HepG2 (cell line): ENCODE data around the gene TAOK3. TPM values are rescaled to one million over a fixed set of nuclear protein-coding genes. Genes with fewer than 3 reads are reported as not detected.

Source experiments
- FOXC1 ChIP-seq: sonication (generic); formaldehyde crosslinking; IDR thresholded peaks from 2 replicates; pipeline ENCODE4 v1.8.0; 2022; ENCODE audit warnings: mild to moderate bottlenecking, missing genetic modification reagents, borderline replicate concordance
- JDP2 ChIP-seq: sonication (generic); formaldehyde crosslinking; IDR thresholded peaks from 2 replicates; pipeline ENCODE4 v1.8.1; 2022; ENCODE audit warnings: missing genetic modification reagents, borderline replicate concordance
- KAT8 ChIP-seq: IDR thresholded peaks from 2 replicates; pipeline ENCODE4 v1.6.1; 2016; ENCODE audit warnings: missing genetic modification reagents, missing compliant biosample characterization
- KLF11 ChIP-seq: IDR thresholded peaks from 2 replicates; pipeline ENCODE4 v1.6.1; 2016; ENCODE audit warnings: missing compliant biosample characterization
- RARA ChIP-seq: IDR thresholded peaks from 2 replicates; pipeline ENCODE4 v1.6.1; 2016; ENCODE audit warnings: missing genetic modification reagents, missing compliant biosample characterization
- RFX5 ChIP-seq: IDR thresholded peaks from 2 replicates; pipeline ENCODE4 v1.6.1; 2011; ENCODE audit warnings: low read depth, low read length, improper control_type of control experiment
- TCF7L2 ChIP-seq: IDR thresholded peaks from 2 replicates; pipeline ENCODE4 v1.6.1; 2011; ENCODE audit warnings: mild to moderate bottlenecking, low read depth, low read length, moderate library complexity
- ZNF282 ChIP-seq: fragments of 450-650 bp; IDR thresholded peaks from 2 replicates; pipeline ENCODE4 v1.6.1; 2018; ENCODE audit not compliant: partially characterized antibody
- ZNF296 ChIP-seq: sonication (generic); formaldehyde crosslinking; conservative IDR thresholded peaks from 2 replicates; pipeline ENCODE4 v1.5.0; 2020; ENCODE audit warnings: mild to moderate bottlenecking, missing genetic modification reagents
- ZNF484 ChIP-seq: sonication (generic); formaldehyde crosslinking; IDR thresholded peaks from 2 replicates; pipeline ENCODE4 v1.5.1; 2020; ENCODE audit warnings: mild to moderate bottlenecking, low read depth, missing genetic modification reagents, borderline replicate concordance
- ZNF749 ChIP-seq: sonication (generic); formaldehyde crosslinking; IDR thresholded peaks from 2 replicates; pipeline ENCODE4 v1.8.0; 2022; ENCODE audit warnings: mild to moderate bottlenecking, missing genetic modification reagents, moderate library complexity, borderline replicate concordance
- ZSCAN25 ChIP-seq: sonication (generic); formaldehyde crosslinking; IDR thresholded peaks from 2 replicates; pipeline ENCODE4 v1.8.0; 2022; ENCODE audit warnings: mild to moderate bottlenecking, missing genetic modification reagents
- polyA plus RNA-seq, 8 experiments: library from polyadenylated mRNA; depleted of rRNA in 3 of 8; stranded (reverse) in 7 of 8; unstranded in 1 of 8; fragments of >200 nt; fragmentation: Illumina TruSeq in 4 of 8; extraction: Trizol in 4 of 8; gene quantifications; 2 replicates each; pipeline versions ENCODE4 v1.2.1 to v1.2.3, GENCODE V29; 2011 to 2016; ENCODE audit warnings: low read depth in 4 of 8, missing spikeins in 1 of 8, mixed read lengths in 1 of 8; ENCODE audit not compliant: insufficient read depth in 1 of 8
- total RNA-seq, 5 experiments: library from RNA; depleted of rRNA; stranded (reverse); fragments of >200 nt; fragmentation: Illumina TruSeq; extraction: Trizol; gene quantifications; 2 replicates each; pipeline ENCODE4 v1.2.3, GENCODE V29; 2016; ENCODE audit warnings: low read depth in 1 of 5
- TF ChIP-seq, protein P1 (sequence below): sonication (generic); formaldehyde crosslinking; IDR thresholded peaks from one replicate; pipeline ENCODE4 v1.5.1; 2020; ENCODE audit warnings: mild to moderate bottlenecking, missing genetic modification reagents; ENCODE audit errors: not compliant biosample characterization
- TF ChIP-seq, protein P2 (sequence below): sonication (generic); formaldehyde crosslinking; IDR thresholded peaks from 2 replicates; pipeline ENCODE4 v1.8.0; 2023; ENCODE audit warnings: mild to moderate bottlenecking, missing genetic modification reagents
- TF ChIP-seq, protein P3 (sequence below): sonication (generic); formaldehyde crosslinking; IDR thresholded peaks from 2 replicates; pipeline ENCODE4 v1.8.1; 2022; ENCODE audit warnings: low read depth, mild to moderate bottlenecking, missing genetic modification reagents

TAOK3 gene
- total and polyA plus RNA-seq, 2 of the 13 experiments (the other 11 are each of a cell fraction or from before 2014, with no cell fraction given), result 10.4 to 12.3 TPM

DNA sequence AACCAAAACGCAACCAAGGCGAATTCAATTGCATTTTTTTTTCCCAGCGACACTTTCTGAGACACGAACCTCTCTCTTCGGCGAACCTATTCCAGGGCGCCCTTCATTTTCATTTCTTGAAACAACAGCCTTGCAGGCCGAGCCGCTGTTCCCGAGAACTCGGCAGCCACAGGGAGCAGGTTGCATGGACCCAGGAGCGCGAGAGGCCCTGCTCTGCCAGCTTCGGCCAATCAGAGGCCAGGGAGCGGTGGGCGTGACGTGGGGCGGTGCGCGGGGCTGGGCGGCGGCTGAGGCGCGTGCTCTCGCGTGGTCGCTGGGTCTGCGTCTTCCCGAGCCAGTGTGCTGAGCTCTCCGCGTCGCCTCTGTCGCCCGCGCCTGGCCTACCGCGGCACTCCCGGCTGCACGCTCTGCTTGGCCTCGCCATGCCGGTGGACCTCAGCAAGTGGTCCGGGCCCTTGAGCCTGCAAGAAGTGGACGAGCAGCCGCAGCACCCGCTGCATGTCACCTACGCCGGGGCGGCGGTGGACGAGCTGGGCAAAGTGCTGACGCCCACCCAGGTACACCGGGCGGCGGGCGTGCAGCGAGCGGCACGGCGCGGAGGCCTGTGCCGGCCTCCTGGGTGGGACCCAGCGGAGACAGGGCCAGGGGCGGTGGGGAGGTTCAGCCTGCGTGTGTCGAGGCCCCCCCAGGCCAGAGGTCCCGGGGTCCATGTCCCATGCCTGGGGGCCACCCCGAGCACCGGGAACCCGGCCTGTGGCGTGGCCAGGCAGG is 236.7 kb downstream of the TAOK3 start, which contains the start of gene PEBP1 (continued):
- TF ChIP-seq, protein P1, sequence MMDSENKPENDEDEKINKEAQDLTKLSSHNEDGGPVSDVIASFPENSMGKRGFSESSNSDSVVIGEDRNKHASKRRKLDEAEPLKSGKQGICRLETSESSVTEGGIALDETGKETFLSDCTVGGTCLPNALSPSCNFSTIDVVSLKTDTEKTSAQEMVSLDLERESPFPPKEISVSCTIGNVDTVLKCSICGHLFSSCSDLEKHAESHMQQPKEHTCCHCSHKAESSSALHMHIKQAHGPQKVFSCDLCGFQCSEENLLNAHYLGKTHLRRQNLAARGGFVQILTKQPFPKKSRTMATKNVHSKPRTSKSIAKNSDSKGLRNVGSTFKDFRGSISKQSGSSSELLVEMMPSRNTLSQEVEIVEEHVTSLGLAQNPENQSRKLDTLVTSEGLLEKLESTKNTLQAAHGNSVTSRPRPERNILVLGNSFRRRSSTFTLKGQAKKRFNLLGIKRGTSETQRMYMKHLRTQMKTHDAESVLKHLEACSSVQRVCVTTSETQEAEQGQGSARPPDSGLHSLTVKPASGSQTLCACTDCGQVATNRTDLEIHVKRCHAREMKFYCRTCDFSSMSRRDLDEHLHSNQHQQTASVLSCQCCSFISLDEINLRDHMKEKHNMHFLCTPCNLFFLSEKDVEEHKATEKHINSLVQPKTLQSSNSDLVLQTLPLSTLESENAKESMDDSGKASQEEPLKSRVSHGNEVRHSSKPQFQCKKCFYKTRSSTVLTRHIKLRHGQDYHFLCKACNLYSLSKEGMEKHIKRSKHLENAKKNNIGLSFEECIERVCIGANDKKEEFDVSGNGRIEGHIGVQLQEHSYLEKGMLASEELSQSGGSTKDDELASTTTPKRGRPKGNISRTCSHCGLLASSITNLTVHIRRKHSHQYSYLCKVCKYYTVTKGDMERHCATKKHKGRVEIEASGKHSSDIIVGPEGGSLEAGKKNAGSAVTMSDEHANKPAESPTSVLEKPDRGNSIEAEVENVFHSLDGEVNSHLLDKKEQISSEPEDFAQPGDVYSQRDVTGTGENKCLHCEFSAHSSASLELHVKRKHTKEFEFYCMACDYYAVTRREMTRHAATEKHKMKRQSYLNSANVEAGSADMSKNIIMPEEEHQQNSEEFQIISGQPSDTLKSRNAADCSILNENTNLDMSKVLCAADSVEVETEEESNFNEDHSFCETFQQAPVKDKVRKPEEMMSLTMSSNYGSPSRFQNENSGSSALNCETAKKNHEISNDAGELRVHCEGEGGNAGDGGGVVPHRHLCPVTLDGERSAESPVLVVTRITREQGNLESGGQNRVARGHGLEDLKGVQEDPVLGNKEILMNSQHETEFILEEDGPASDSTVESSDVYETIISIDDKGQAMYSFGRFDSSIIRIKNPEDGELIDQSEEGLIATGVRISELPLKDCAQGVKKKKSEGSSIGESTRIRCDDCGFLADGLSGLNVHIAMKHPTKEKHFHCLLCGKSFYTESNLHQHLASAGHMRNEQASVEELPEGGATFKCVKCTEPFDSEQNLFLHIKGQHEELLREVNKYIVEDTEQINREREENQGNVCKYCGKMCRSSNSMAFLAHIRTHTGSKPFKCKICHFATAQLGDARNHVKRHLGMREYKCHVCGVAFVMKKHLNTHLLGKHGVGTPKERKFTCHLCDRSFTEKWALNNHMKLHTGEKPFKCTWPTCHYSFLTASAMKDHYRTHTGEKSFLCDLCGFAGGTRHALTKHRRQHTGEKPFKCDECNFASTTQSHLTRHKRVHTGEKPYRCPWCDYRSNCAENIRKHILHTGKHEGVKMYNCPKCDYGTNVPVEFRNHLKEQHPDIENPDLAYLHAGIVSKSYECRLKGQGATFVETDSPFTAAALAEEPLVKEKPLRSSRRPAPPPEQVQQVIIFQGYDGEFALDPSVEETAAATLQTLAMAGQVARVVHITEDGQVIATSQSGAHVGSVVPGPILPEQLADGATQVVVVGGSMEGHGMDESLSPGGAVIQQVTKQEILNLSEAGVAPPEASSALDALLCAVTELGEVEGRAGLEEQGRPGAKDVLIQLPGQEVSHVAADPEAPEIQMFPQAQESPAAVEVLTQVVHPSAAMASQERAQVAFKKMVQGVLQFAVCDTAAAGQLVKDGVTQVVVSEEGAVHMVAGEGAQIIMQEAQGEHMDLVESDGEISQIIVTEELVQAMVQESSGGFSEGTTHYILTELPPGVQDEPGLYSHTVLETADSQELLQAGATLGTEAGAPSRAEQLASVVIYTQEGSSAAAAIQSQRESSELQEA (CRISPR knock-in tag), result peak; percentile 90
- TF ChIP-seq, protein P2, sequence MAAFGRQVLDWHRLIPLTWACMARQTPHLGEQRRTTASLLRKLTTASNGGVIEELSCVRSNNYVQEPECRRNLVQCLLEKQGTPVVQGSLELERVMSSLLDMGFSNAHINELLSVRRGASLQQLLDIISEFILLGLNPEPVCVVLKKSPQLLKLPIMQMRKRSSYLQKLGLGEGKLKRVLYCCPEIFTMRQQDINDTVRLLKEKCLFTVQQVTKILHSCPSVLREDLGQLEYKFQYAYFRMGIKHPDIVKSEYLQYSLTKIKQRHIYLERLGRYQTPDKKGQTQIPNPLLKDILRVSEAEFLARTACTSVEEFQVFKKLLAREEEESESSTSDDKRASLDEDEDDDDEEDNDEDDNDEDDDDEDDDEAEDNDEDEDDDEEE, result peak; percentile 23; the same call in 1 of the 2 replicates
- TF ChIP-seq, protein P3, sequence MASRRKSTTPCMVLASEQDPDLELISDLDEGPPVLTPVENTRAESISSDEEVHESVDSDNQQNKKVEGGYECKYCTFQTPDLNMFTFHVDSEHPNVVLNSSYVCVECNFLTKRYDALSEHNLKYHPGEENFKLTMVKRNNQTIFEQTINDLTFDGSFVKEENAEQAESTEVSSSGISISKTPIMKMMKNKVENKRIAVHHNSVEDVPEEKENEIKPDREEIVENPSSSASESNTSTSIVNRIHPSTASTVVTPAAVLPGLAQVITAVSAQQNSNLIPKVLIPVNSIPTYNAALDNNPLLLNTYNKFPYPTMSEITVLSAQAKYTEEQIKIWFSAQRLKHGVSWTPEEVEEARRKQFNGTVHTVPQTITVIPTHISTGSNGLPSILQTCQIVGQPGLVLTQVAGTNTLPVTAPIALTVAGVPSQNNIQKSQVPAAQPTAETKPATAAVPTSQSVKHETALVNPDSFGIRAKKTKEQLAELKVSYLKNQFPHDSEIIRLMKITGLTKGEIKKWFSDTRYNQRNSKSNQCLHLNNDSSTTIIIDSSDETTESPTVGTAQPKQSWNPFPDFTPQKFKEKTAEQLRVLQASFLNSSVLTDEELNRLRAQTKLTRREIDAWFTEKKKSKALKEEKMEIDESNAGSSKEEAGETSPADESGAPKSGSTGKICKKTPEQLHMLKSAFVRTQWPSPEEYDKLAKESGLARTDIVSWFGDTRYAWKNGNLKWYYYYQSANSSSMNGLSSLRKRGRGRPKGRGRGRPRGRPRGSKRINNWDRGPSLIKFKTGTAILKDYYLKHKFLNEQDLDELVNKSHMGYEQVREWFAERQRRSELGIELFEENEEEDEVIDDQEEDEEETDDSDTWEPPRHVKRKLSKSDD, result peak; percentile 76; the same call in 1 of the 2 replicates
- TF ChIP-seq FOXC1 (CRISPR knock-in tag) (peak; percentile 96), ZNF296 (CRISPR knock-in tag) (0 out of 2 replicates have a peak, but pooled peaks have one; percentile 15), KLF11 (CRISPR knock-in tag) (peak; percentile 87; the same call in 1 of the 2 replicates), ZNF484 (CRISPR knock-in tag) (no peak; the same call in 1 of the 2 replicates), JDP2 (CRISPR knock-in tag) (no peak), ZNF749 (no peak), KAT8 (peak; percentile 63), ZNF282 (no peak), TCF7L2 (no peak), RARA (peak; percentile 44; the same call in 1 of the 2 replicates), ZSCAN25 (peak; percentile 69), RFX5 (peak; percentile 67; the same call in 1 of the 2 replicates)
